Trophoblast cell (in vitro differentiated cells and primary cell): ENCODE data around the gene APH1A.
A peak's percentile ranks its signal among the peaks of the same experiment; 100 is the strongest.

Experiments
- DNase-seq, 2 donors: peaks; one replicate each; pipeline ENCODE4 v3.0.0-alpha.2; 2016
- H2AFZ ChIP-seq: 2 replicates; pipeline ENCODE4 v1.6.1; 2013; ENCODE audit warnings: low read length, moderate library complexity, mild to moderate bottlenecking; ENCODE audit not compliant: insufficient read depth, poor library complexity
- H2AK5ac ChIP-seq: 2 replicates; pipeline ENCODE4 v1.6.1; 2013; ENCODE audit warnings: mild to moderate bottlenecking, low read length
- H2BK120ac ChIP-seq: 2 replicates; pipeline ENCODE4 v1.6.1; 2013; ENCODE audit warnings: low read length, mild to moderate bottlenecking, moderate library complexity; ENCODE audit not compliant: insufficient read depth, poor library complexity
- H2BK12ac ChIP-seq: 2 replicates; pipeline ENCODE4 v1.6.1; 2013; ENCODE audit warnings: mild to moderate bottlenecking, low read length, moderate library complexity
- H2BK5ac ChIP-seq: 2 replicates; pipeline ENCODE4 v1.6.1; 2013; ENCODE audit warnings: low read length, low read depth, moderate library complexity, mild to moderate bottlenecking; ENCODE audit not compliant: poor library complexity
- H3K14ac ChIP-seq: 2 replicates; pipeline ENCODE4 v1.6.1; 2013; ENCODE audit warnings: mild to moderate bottlenecking, low read length
- H3K18ac ChIP-seq: 2 replicates; pipeline ENCODE4 v1.6.1; 2013; ENCODE audit warnings: mild to moderate bottlenecking, low read length
- H3K23ac ChIP-seq: 2 replicates; pipeline ENCODE4 v1.6.1; 2013; ENCODE audit warnings: low read length
- H3K27ac ChIP-seq: 2 replicates; pipeline ENCODE4 v1.5.1; 2013; ENCODE audit warnings: low read depth, mild to moderate bottlenecking, inconsistent platforms, low read length, moderate library complexity
- H3K27me3 ChIP-seq: 2 replicates; pipeline ENCODE4 v1.6.1; 2013; ENCODE audit warnings: inconsistent platforms, mild to moderate bottlenecking, low read length, moderate library complexity; ENCODE audit not compliant: insufficient read depth
- H3K36me3 ChIP-seq, 2 experiments: 1 replicate in 1 of 2; 2 replicates in 1 of 2; pipeline ENCODE4 v1.6.1; 2013; ENCODE audit warnings: low read length in 2 of 2, mild to moderate bottlenecking in 2 of 2, moderate library complexity in 1 of 2; ENCODE audit not compliant: insufficient read depth in 2 of 2, control insufficient read depth in 1 of 2
- H3K4ac ChIP-seq: 2 replicates; pipeline ENCODE4 v1.6.1; 2013; ENCODE audit warnings: low read depth, mild to moderate bottlenecking, low read length, moderate library complexity
- H3K4me1 ChIP-seq, 2 experiments: 1 replicate in 1 of 2; 2 replicates in 1 of 2; pipeline ENCODE4 v1.6.1; 2013; ENCODE audit warnings: low read length in 2 of 2, mild to moderate bottlenecking in 2 of 2, moderate library complexity in 1 of 2; ENCODE audit not compliant: insufficient read depth in 2 of 2, control insufficient read depth in 1 of 2
- H3K4me2 ChIP-seq: 2 replicates; pipeline ENCODE4 v1.6.1; 2013; ENCODE audit warnings: inconsistent platforms, mild to moderate bottlenecking, low read length, moderate library complexity
- H3K4me3 ChIP-seq: 2 replicates; pipeline ENCODE4 v1.5.1; 2013; ENCODE audit warnings: mild to moderate bottlenecking, low read depth, low read length, inconsistent platforms
- H3K79me1 ChIP-seq: one replicate; pipeline ENCODE4 v1.6.1; 2013; ENCODE audit warnings: low read length
- H3K79me2 ChIP-seq: 2 replicates; pipeline ENCODE4 v1.6.1; 2013; ENCODE audit warnings: low read length, mild to moderate bottlenecking; ENCODE audit not compliant: control insufficient read depth, insufficient read depth, poor library complexity
- H3K9ac ChIP-seq: 2 replicates; pipeline ENCODE4 v1.6.1; 2013; ENCODE audit warnings: mild to moderate bottlenecking, low read length
- H3K9me3 ChIP-seq: 2 replicates; pipeline ENCODE4 v1.6.1; 2013; ENCODE audit warnings: low read depth, mild to moderate bottlenecking, control low read depth, inconsistent platforms, low read length; ENCODE audit not compliant: insufficient read depth
- H4K12ac ChIP-seq: 2 replicates; pipeline ENCODE4 v1.6.1; 2013; ENCODE audit warnings: low read depth, mild to moderate bottlenecking, low read length, moderate library complexity
- H4K8ac ChIP-seq: 2 replicates; pipeline ENCODE4 v1.6.1; 2013; ENCODE audit warnings: low read depth, mild to moderate bottlenecking, low read length, moderate library complexity
- H4K91ac ChIP-seq: one replicate; pipeline ENCODE4 v1.6.1; 2013; ENCODE audit warnings: low read depth, mild to moderate bottlenecking, low read length, moderate library complexity
- WGBS: extraction: QIAGEN DNeasy Blood & Tissue Kit; methylation state at CpG from one replicate; pipeline ENCODE4 v1.1.7; 2013; ENCODE audit warnings: missing lambda C conversion rate; ENCODE audit not compliant: insufficient read length, insufficient coverage; ENCODE audit errors: extremely low coverage; 5-methylcytosine and 5-hydroxymethylcytosine counted together

APH1A gene

DNA sequence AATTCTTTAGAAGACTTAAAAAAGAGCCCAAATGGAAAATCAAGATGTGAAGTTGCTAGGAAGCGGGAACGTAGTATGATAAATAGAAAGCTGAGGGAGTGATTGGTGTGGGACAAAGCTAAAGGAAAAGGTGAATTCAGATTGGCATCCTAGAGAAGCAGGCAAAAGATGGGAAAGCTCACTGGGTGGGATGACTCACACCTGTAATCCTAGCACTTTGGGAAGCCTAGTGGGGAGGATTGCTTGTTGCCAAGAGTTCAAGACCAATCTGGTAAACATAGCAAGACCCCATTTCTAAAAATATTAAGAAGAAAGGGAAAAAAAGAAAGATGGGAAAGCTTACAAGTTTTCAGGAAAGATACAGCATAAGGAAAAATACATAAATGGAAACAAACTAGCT, 26.7 kb upstream of the APH1A start:
- Histone ChIP-seq H4K12ac (no peak overlapping the region), H3K14ac (no peak overlapping the region), H2AK5ac (no peak overlapping the region), H4K91ac (no peak overlapping the region), H3K9ac (no peak overlapping the region), H2BK120ac (no peak overlapping the region), H2AFZ (no peak overlapping the region), H3K23ac (no peak overlapping the region), H3K4me3 (no peak overlapping the region), H3K79me1 (peaks cover 3% of the 10 kb centered on the region), H4K8ac (no peak overlapping the region), H3K27me3 (no peaks in the 10 kb centered on the region), H3K27ac (no peak overlapping the region), H2BK5ac (no peak overlapping the region), H3K4me2 (no peak overlapping the region), H2BK12ac (no peak overlapping the region), H3K4me1 (peaks cover 0 to 5% of the 10 kb centered on the region in 2 experiments), H3K36me3 (peaks cover 17 to 21% of the 10 kb centered on the region in 2 experiments), H3K79me2 (peaks cover 3% of the 10 kb centered on the region), H3K9me3 (peaks cover 2% of the 10 kb centered on the region), H3K18ac (no peak overlapping the region), H3K4ac (no peak overlapping the region)
- WGBS: 100% methylated on average over 2 of the region's 2 CpGs
- DNase-seq: no peak

DNA sequence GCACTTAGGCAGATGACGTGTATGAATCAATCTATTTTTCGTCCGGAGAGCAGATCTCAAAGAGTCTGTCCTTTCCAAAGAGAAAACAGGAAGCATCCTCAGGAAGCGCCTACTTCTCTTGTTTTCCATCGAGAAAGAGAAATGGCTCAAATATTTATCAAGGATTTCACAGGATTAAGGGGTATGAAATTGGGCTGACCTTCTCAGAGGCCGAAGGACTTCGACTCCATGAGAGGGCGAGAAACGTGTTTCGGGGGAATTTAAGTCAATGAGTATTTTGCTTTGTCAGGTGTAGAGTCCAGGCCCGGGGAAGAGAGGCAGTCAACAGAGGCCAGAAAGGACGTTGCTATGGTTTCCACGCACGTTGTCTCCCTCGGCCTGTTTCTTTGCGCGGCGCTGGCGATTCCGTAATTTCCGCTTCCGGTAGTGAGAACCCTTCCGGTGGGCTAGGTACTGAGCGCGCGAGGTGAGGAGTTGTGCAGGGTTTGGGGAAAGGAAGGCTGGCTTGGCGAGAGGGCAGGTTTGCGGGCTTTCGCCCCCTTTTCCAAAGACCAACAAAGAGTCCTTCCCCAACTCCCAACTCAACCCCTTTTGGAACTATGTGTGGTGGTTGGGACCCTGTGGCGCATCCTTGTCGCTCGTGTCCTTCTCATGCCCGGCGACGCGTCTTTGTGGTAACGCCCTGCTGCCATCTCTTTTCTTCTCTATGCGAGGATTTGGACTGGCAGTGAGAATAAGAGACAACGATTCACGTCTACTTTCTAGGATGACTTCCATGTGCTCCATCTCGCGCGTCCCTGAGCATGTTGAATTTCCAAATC, 24.8 kb upstream of the APH1A start, which contains the start of gene MRPS21:
MRPS21 (plus strand) TSS at position 429 of the 821 bp plus-strand sequence. CDS start 506 bp downstream, outside the sequence.
- peak within 1 kb of the TSS; percentile 88 for H3K4me3 ChIP-seq
- peak within 1 kb of the TSS; percentile 50 for H3K18ac ChIP-seq
- H3K36me3 ChIP-seq: peaks cover 12 to 14% of the 10 kb centered on the region in 2 experiments
- peaks cover 0 to 5% of the 10 kb centered on the region in 2 experiments for H3K4me1 ChIP-seq
- DNase-seq: peak; percentile 88 to 96
- H4K8ac ChIP-seq: peak within 1 kb of the TSS; percentile 82
- peak within 1 kb of the TSS; percentile 54 for H3K14ac ChIP-seq
- H3K9ac ChIP-seq: peak within 1 kb of the TSS; percentile 81
- peaks cover 3% of the 10 kb centered on the region for H3K79me2 ChIP-seq
- no peak within 1 kb of the TSS for H2BK12ac ChIP-seq
- peak within 1 kb of the TSS; percentile 80 for H3K4ac ChIP-seq
- no peak within 1 kb of the TSS for H2BK5ac ChIP-seq
- H3K23ac ChIP-seq: no peak within 1 kb of the TSS
- H4K12ac ChIP-seq: peak within 1 kb of the TSS; percentile 48
- peaks cover 2% of the 10 kb centered on the region for H3K9me3 ChIP-seq
- H3K27ac ChIP-seq: no peak within 1 kb of the TSS
- no peak within 1 kb of the TSS for H2BK120ac ChIP-seq
- H2AFZ ChIP-seq: peak within 1 kb of the TSS; percentile 35
- peak within 1 kb of the TSS; percentile 41 for H4K91ac ChIP-seq
- WGBS: no CpG with 5 or more reads among the region's 43 CpGs
- peak within 1 kb of the TSS; percentile 92 for H3K4me2 ChIP-seq
- no peaks in the 10 kb centered on the region for H3K27me3 ChIP-seq
- no peak within 1 kb of the TSS for H2AK5ac ChIP-seq
- peaks cover 3% of the 10 kb centered on the region for H3K79me1 ChIP-seq

DNA sequence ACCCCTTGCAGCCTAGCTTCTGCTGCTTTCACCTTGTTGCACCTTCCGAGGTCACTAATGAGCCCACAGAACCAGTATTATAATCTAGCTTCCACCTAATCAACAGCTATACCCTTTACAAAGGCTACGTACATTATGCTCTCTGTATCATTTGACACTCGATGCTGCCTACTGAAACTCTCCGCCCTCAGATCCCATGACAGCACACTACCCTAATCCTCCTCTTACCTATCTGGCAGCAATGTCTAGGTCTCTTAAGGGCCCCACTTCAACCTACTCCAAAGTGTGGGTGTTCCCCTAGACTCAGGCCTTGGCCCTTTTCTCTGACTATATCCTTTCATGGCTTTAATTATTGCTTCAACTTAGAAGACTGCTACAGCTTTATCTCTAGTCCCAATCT, 20.0 kb upstream of the APH1A start:
- no peak overlapping the region for H3K14ac ChIP-seq
- no peak overlapping the region for H2BK120ac ChIP-seq
- no peak overlapping the region for H3K27ac ChIP-seq
- peaks cover under 1% of the 10 kb centered on the region for H3K79me2 ChIP-seq
- H3K23ac ChIP-seq: no peak overlapping the region
- no peaks in the 10 kb centered on the region for H3K27me3 ChIP-seq
- H3K36me3 ChIP-seq: no peaks in the 10 kb centered on the region
- peaks cover 2% of the 10 kb centered on the region for H3K9me3 ChIP-seq
- H4K8ac ChIP-seq: no peak overlapping the region
- H3K4ac ChIP-seq: no peak overlapping the region
- DNase-seq: no peak
- WGBS: no CpG with 5 or more reads among the region's 4 CpGs
- no peak overlapping the region for H2AFZ ChIP-seq
- no peak overlapping the region for H3K18ac ChIP-seq
- H2BK5ac ChIP-seq: no peak overlapping the region
- H3K4me1 ChIP-seq: no peaks in the 10 kb centered on the region
- no peak overlapping the region for H3K9ac ChIP-seq
- H3K79me1 ChIP-seq: peaks cover under 1% of the 10 kb centered on the region
- no peak overlapping the region for H3K4me3 ChIP-seq
- H4K12ac ChIP-seq: no peak overlapping the region
- no peak overlapping the region for H2AK5ac ChIP-seq
- no peak overlapping the region for H4K91ac ChIP-seq
- no peak overlapping the region for H3K4me2 ChIP-seq
- H2BK12ac ChIP-seq: no peak overlapping the region

GRCh38 chr1:150288382-150288781, 19.6 kb upstream of the APH1A start:
- H3K4me2 ChIP-seq: no peak overlapping the region
- H2BK12ac ChIP-seq: no peak overlapping the region
- no peak overlapping the region for H3K4ac ChIP-seq
- H3K36me3 ChIP-seq: no peaks in the 10 kb centered on the region
- no peak overlapping the region for H3K18ac ChIP-seq
- no peak overlapping the region for H4K8ac ChIP-seq
- no peak overlapping the region for H3K4me3 ChIP-seq
- no peaks in the 10 kb centered on the region for H3K4me1 ChIP-seq
- H3K9me3 ChIP-seq: peaks cover 2% of the 10 kb centered on the region
- DNase-seq: no peak
- H3K9ac ChIP-seq: no peak overlapping the region
- H3K23ac ChIP-seq: no peak overlapping the region
- H3K79me1 ChIP-seq: no peaks in the 10 kb centered on the region
- H3K27ac ChIP-seq: no peak overlapping the region
- whole genome bisulfite sequencing: no CpG with 5 or more reads among the region's 1 CpG
- H2AK5ac ChIP-seq: no peak overlapping the region
- no peak overlapping the region for H2BK5ac ChIP-seq
- H3K79me2 ChIP-seq: no peaks in the 10 kb centered on the region
- H3K14ac ChIP-seq: no peak overlapping the region
- H3K27me3 ChIP-seq: peaks cover 4% of the 10 kb centered on the region
- H2BK120ac ChIP-seq: no peak overlapping the region
- H4K91ac ChIP-seq: no peak overlapping the region
- H2AFZ ChIP-seq: no peak overlapping the region
- H4K12ac ChIP-seq: no peak overlapping the region
